Panc1 (cell line): Measurements from ENCODE around the gene RPP30.

ENCODE experiments used
- CTCF ChIP-seq: fragments of 450-650 bp; IDR thresholded peaks from 2 replicates; pipeline ENCODE4 v1.5.1; 2017; ENCODE audit warnings: mild to moderate bottlenecking
- POLR2AphosphoS5 ChIP-seq: IDR thresholded peaks from 2 replicates; pipeline ENCODE4 v1.6.1; 2012; ENCODE audit warnings: mild to moderate bottlenecking, low read depth, low read length, moderate library complexity
- REST ChIP-seq, 2 experiments: IDR thresholded peaks; 2 replicates each; pipeline ENCODE4 v1.6.1; 2011 to 2012; ENCODE audit warnings: low read depth in 2 of 2, control low read depth in 1 of 2, low read length in 1 of 2, mild to moderate bottlenecking in 1 of 2, moderate library complexity in 1 of 2; ENCODE audit not compliant: insufficient read depth in 1 of 2
- SIN3A ChIP-seq: IDR thresholded peaks from 2 replicates; pipeline ENCODE4 v1.6.1; 2012; ENCODE audit warnings: low read depth, mild to moderate bottlenecking, low read length, moderate library complexity, borderline replicate concordance; ENCODE audit not compliant: insufficient read depth
- TCF7L2 ChIP-seq: IDR thresholded peaks from 2 replicates; pipeline ENCODE4 v1.6.1; 2011; ENCODE audit warnings: mild to moderate bottlenecking, low read depth, low read length, inconsistent platforms

GRCh38 chr10:90924552-90924951 lies 52.8 kb downstream of the RPP30 start:
- TF ChIP-seq CTCF = no peak
- TF ChIP-seq POLR2AphosphoS5 = no peak
- TF ChIP-seq REST (IDR thresholded peaks at IDR 0.05; ENCODE audit: insufficient read depth in 1 of 2, low read depth in 2 of 2, low read length in 1 of 2) = no peak
- no peak for TF ChIP-seq TCF7L2
- TF ChIP-seq SIN3A = no peak
